IMR-90 (cell line): ENCODE data around the gene C1QTNF8.

Experiments used
- BHLHE40 ChIP-seq: fragments of 150-350 bp; IDR thresholded peaks from 2 replicates; pipeline ENCODE4 v1.6.1; 2016; ENCODE audit warnings: mild to moderate bottlenecking, low read depth, low read length
- RAD21 ChIP-seq: IDR thresholded peaks from 2 replicates; pipeline ENCODE4 v1.6.1; 2012; ENCODE audit warnings: low read length, improper control_type of control experiment
- RFX5 ChIP-seq: IDR thresholded peaks from 2 replicates; pipeline ENCODE4 v1.8.0; 2012; ENCODE audit warnings: low read depth, mild to moderate bottlenecking, low read length, moderate library complexity
- SMC3 ChIP-seq: fragments of 150-350 bp; IDR thresholded peaks from 2 replicates; pipeline ENCODE4 v1.6.1; 2016; ENCODE audit warnings: low read depth, mild to moderate bottlenecking, antibody characterized with exemption, low read length, moderate library complexity
- TF ChIP-seq, protein P1 (sequence below): conservative IDR thresholded peaks from 2 replicates; pipeline ENCODE4 v1.5.1; 2012; ENCODE audit warnings: mild to moderate bottlenecking, low read depth, low read length, improper control_type of control experiment
- TF ChIP-seq, protein P2 (sequence below): fragments of 150-350 bp; IDR thresholded peaks from 2 replicates; pipeline ENCODE4 v1.6.1; 2017; ENCODE audit warnings: mild to moderate bottlenecking, antibody characterized with exemption, low read length, low read depth

DNA sequence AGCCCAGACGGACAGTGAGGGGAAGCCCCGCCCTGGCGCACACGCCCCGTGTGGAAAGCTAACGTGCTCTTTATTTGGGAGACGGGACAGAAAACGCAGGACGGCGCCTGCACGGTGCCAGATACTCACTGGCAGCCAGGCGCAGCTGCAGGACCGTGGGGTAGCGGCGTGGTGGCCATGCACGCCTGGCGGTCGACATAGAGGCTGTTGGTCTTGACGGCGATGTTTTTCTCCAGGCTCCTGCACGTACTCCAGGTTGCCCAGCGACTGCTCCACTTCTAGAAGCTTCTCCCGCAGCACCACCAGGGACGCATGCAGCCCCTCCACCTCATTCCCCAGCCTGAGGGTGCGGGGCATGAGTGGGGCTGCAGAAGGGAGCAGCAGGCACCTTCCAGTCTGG, 5.1 kb upstream of the C1QTNF8 start:
- TF ChIP-seq RFX5 (no peak), RAD21 (no peak), BHLHE40 (no peak), SMC3 (no peak)
- TF ChIP-seq, protein P1, sequence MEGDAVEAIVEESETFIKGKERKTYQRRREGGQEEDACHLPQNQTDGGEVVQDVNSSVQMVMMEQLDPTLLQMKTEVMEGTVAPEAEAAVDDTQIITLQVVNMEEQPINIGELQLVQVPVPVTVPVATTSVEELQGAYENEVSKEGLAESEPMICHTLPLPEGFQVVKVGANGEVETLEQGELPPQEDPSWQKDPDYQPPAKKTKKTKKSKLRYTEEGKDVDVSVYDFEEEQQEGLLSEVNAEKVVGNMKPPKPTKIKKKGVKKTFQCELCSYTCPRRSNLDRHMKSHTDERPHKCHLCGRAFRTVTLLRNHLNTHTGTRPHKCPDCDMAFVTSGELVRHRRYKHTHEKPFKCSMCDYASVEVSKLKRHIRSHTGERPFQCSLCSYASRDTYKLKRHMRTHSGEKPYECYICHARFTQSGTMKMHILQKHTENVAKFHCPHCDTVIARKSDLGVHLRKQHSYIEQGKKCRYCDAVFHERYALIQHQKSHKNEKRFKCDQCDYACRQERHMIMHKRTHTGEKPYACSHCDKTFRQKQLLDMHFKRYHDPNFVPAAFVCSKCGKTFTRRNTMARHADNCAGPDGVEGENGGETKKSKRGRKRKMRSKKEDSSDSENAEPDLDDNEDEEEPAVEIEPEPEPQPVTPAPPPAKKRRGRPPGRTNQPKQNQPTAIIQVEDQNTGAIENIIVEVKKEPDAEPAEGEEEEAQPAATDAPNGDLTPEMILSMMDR, result no peak
- TF ChIP-seq, protein P2, sequence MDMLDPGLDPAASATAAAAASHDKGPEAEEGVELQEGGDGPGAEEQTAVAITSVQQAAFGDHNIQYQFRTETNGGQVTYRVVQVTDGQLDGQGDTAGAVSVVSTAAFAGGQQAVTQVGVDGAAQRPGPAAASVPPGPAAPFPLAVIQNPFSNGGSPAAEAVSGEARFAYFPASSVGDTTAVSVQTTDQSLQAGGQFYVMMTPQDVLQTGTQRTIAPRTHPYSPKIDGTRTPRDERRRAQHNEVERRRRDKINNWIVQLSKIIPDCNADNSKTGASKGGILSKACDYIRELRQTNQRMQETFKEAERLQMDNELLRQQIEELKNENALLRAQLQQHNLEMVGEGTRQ, result no peak
